Osteoblast (primary cell): ENCODE data around the gene TPST2. TPM values are rescaled to one million over a fixed set of nuclear protein-coding genes. Genes with fewer than 3 reads are reported as not detected.

Source experiments
- DNase-seq: peaks from one replicate; pipeline ENCODE4 v3.0.0; 2011; ENCODE audit warnings: low spot score, mixed read lengths; ENCODE audit not compliant: insufficient read length; ENCODE audit errors: missing footprints
- H2AFZ ChIP-seq: 2 replicates; pipeline ENCODE4 v1.6.0; 2011; ENCODE audit warnings: mild to moderate bottlenecking, low read length
- H3K27ac ChIP-seq: 2 replicates; pipeline ENCODE4 v1.5.1; 2011; ENCODE audit warnings: mild to moderate bottlenecking, low read depth, low read length, moderate library complexity
- H3K27me3 ChIP-seq: 2 replicates; pipeline ENCODE4 v1.6.0; 2012; ENCODE audit warnings: mild to moderate bottlenecking, control low read depth, inconsistent platforms, low read length, moderate library complexity; ENCODE audit not compliant: insufficient read depth
- H3K36me3 ChIP-seq: 2 replicates; pipeline ENCODE4 v1.5.1; 2011; ENCODE audit warnings: mild to moderate bottlenecking, low read length, control low read depth, moderate library complexity; ENCODE audit not compliant: insufficient read depth
- H3K4me1 ChIP-seq: 2 replicates; pipeline ENCODE4 v1.5.1; 2011; ENCODE audit warnings: mild to moderate bottlenecking, low read length, control low read depth, moderate library complexity; ENCODE audit not compliant: insufficient read depth
- H3K4me2 ChIP-seq: 2 replicates; pipeline ENCODE4 v1.6.0; 2011; ENCODE audit warnings: mild to moderate bottlenecking, low read length; ENCODE audit not compliant: insufficient read depth
- H3K4me3 ChIP-seq: fragments of 200-600 bp; sonication (generic); 3 replicates; pipeline ENCODE4 v1.5.1; 2012; ENCODE audit warnings: mild to moderate bottlenecking, low read length, inconsistent platforms; ENCODE audit not compliant: insufficient read depth
- H3K79me2 ChIP-seq: 2 replicates; pipeline ENCODE4 v1.6.0; 2012; ENCODE audit warnings: mild to moderate bottlenecking, low read length, control low read depth, inconsistent platforms; ENCODE audit not compliant: insufficient read depth
- H3K9me3 ChIP-seq: 2 replicates; pipeline ENCODE4 v1.5.1; 2011; ENCODE audit warnings: low read depth, low read length, control low read depth
- H4K20me1 ChIP-seq: 2 replicates; pipeline ENCODE4 v1.6.0; 2012; ENCODE audit warnings: mild to moderate bottlenecking, low read length, control low read depth; ENCODE audit not compliant: insufficient read depth
- CTCF ChIP-seq: IDR thresholded peaks from 2 replicates; pipeline ENCODE4 v1.5.1; 2011; ENCODE audit warnings: mild to moderate bottlenecking, low read depth, low read length, moderate library complexity; ENCODE audit errors: extremely low read depth
- total RNA-seq: library from RNA; depleted of rRNA; stranded (reverse); fragments of >200 nt; gene quantifications from 2 replicates; pipeline ENCODE4 v1.2.3, GENCODE V29; 2012

The TPST2 gene
- total RNA-seq, 1 donor: 98.4 TPM

DNA sequence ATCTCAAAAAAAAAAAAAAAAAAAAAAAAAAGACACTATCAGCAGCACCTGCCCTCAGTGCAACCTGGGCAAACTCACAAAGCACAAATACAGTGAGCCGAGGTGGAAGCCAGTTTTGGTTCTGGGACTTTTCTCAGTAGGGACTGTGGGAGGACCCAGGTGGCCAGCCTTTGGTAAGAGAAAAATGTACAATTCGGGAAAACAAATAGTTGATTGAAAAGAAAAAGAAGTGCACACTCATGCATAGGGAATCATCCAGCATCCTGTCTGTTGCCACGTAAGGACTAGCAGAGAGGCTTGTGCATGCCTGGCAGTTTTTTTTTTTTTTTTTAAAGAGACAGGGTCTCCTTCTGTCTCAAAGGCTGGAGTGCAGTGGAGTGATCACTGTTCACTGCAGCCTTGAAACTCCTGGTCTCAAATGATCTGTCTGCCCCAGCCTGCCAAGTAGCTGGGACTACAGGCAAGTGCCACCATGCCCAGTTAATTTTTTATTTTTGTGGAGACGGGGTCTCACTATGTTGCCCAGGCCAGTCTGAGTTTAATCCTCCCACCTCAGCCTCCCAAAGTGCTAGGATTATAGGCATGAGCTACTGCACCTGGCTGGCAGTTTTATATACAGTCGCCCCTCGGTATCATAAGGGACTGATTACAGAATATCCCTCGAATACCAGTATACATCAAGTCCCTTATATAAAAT is 36.7 kb downstream of the TPST2 start:
- peaks cover 49% of the 10 kb centered on the region for H3K4me1 ChIP-seq
- no peak overlapping the region for H2AFZ ChIP-seq
- no peaks in the 10 kb centered on the region for H3K36me3 ChIP-seq
- no peaks in the 10 kb centered on the region for H3K9me3 ChIP-seq
- peak overlapping the region; percentile 37 for H3K4me3 ChIP-seq
- TF ChIP-seq CTCF: no peak
- peaks cover 68% of the 10 kb centered on the region for H3K79me2 ChIP-seq
- peak overlapping the region; percentile 94 for H3K27ac ChIP-seq
- DNase-seq: peak; percentile 90
- no peaks in the 10 kb centered on the region for H3K27me3 ChIP-seq
- H4K20me1 ChIP-seq: no peaks in the 10 kb centered on the region
- peak overlapping the region; percentile 75 for H3K4me2 ChIP-seq

DNA sequence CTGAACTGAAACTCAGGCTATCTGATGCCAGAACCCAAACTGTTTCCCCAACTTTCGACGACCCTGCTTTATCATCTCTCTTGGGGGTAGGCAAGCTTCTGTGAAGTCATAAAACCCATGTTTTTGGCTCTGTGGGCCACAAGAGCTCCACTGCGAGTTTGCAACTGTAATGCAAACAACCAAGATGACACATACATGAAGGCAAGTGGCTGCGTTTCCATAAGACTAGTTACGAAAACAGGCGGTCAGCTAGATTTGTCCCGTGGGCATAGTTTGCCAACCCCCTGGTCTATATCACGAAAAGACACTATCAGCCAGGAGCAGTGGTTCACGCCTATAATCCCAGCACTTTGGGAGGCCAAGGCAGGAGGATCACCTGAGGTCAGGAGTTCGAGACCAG is 37.5 kb downstream of the TPST2 start:
- Histone ChIP-seq H4K20me1 (no peaks in the 10 kb centered on the region), H3K27ac (peak overlapping the region; percentile 94), H3K27me3 (no peaks in the 10 kb centered on the region), H3K4me3 (no peak overlapping the region), H3K9me3 (no peaks in the 10 kb centered on the region), H3K79me2 (peaks cover 71% of the 10 kb centered on the region), H2AFZ (no peak overlapping the region), H3K36me3 (peaks cover 2% of the 10 kb centered on the region), H3K4me2 (peak overlapping the region; percentile 75), H3K4me1 (peaks cover 44% of the 10 kb centered on the region)
- no peak for TF ChIP-seq CTCF
- peak; percentile 95 for DNase-seq

DNA sequence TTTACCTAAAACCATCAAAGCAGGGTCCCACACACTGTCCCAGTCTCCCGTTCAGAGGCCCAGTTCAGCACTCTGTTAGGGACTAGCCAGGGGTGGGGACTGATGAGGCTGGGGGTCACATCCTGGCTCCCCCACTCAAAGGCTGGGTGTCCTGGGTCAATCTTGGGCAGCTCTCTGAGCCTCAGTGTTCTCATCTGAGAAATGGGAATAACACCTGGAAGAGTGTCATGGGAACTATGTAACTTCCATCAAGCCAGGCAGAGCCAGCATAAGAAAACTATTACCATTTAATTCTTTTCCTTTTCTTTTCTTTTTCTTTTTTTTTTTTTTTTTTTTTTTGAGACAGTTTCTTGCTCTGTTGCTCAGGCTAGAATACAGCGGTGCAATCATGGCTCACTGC is 38.4 kb downstream of the TPST2 start:
- Histone ChIP-seq H2AFZ (no peak overlapping the region), H3K36me3 (peaks cover 9% of the 10 kb centered on the region), H4K20me1 (peaks cover 4% of the 10 kb centered on the region), H3K9me3 (no peaks in the 10 kb centered on the region), H3K27ac (peak overlapping the region; percentile 94), H3K79me2 (peaks cover 71% of the 10 kb centered on the region), H3K27me3 (no peaks in the 10 kb centered on the region), H3K4me2 (peak overlapping the region; percentile 49), H3K4me1 (peaks cover 44% of the 10 kb centered on the region), H3K4me3 (no peak overlapping the region)
- no peak for DNase-seq
- TF ChIP-seq CTCF: no peak

- Histone ChIP-seq H3K27ac (peak overlapping the region; percentile 94), H3K9me3 (no peaks in the 10 kb centered on the region), H3K4me3 (no peak overlapping the region), H3K79me2 (peaks cover 71% of the 10 kb centered on the region), H3K4me2 (peak overlapping the region; percentile 49), H2AFZ (no peak overlapping the region), H3K4me1 (peaks cover 44% of the 10 kb centered on the region), H3K36me3 (peaks cover 9% of the 10 kb centered on the region), H4K20me1 (peaks cover 6% of the 10 kb centered on the region), H3K27me3 (no peaks in the 10 kb centered on the region)
- no peak for TF ChIP-seq CTCF
- DNase-seq: peak; percentile 96
These were observed 39.4 kb downstream of the TPST2 start for GRCh38 chr22:26550498-26551033.
